WTC11 (cell line): ENCODE results near the gene CACUL1. TPM values are rescaled to one million over a fixed set of nuclear protein-coding genes. Genes with fewer than 3 reads are reported as not detected.

Experiments
- ATAC-seq: fragments of 200-7000 bp; cut with Tn5 transposase; 2 replicates; pipeline ENCODE4 v1.10.0; 2021; ENCODE audit warnings: mild to moderate bottlenecking, moderate library complexity
- CTCF ChIA-PET: fragments of 300-600 bp; sonication (Branson Sonifier 250); formaldehyde crosslinking; loops from one replicate; lab custom pipeline; 2021; ENCODE audit warnings: antibody characterized with exemption; lab: Charles Lee
- POLR2A ChIA-PET: fragments of 350-600 bp; sonication (Branson Sonifier 250); formaldehyde crosslinking; loops from one replicate; lab custom pipeline; 2021; ENCODE audit warnings: antibody characterized with exemption; lab: Charles Lee
- DNase-seq: peaks from one replicate; pipeline ENCODE4 v3.0.0; 2021; ENCODE audit warnings: low spot score
- H3K27ac Mint-ChIP-seq: 2 replicates; pipeline ENCODE4 v1.8.0; 2021; ENCODE audit warnings: mixed read lengths
- H3K27me3 Mint-ChIP-seq: 2 replicates; pipeline ENCODE4 v1.8.0; 2021; ENCODE audit warnings: low read depth, mild to moderate bottlenecking, moderate library complexity, mixed read lengths
- H3K36me3 Mint-ChIP-seq: 2 replicates; pipeline ENCODE4 v1.8.0; 2021; ENCODE audit warnings: mixed read lengths
- H3K4me1 Mint-ChIP-seq: 2 replicates; pipeline ENCODE4 v1.8.0; 2022; ENCODE audit warnings: mixed read lengths
- H3K4me3 Mint-ChIP-seq: 2 replicates; pipeline ENCODE4 v1.8.0; 2021; ENCODE audit warnings: mild to moderate bottlenecking, moderate library complexity, mixed read lengths
- H3K9me3 Mint-ChIP-seq: 2 replicates; pipeline ENCODE4 v1.8.0; 2021; ENCODE audit warnings: mixed read lengths
- ARID4B ChIP-seq: sonication (generic); formaldehyde crosslinking; IDR thresholded peaks from 2 replicates; pipeline ENCODE4 v1.8.0; 2023; ENCODE audit warnings: missing genetic modification reagents, mild to moderate bottlenecking, borderline replicate concordance
- E2F5 ChIP-seq: sonication (generic); formaldehyde crosslinking; IDR thresholded peaks from 2 replicates; pipeline ENCODE4 v1.8.1; 2022; ENCODE audit warnings: mild to moderate bottlenecking, moderate library complexity, missing genetic modification reagents
- ESRRA ChIP-seq: sonication (generic); formaldehyde crosslinking; IDR thresholded peaks from 2 replicates; pipeline ENCODE4 v1.8.1; 2022; ENCODE audit warnings: mild to moderate bottlenecking, missing genetic modification reagents, borderline replicate concordance
- FOXJ3 ChIP-seq: sonication (generic); formaldehyde crosslinking; IDR thresholded peaks from 2 replicates; pipeline ENCODE4 v1.9.0; 2021; ENCODE audit warnings: missing genetic modification reagents, mild to moderate bottlenecking, borderline replicate concordance
- FOXK1 ChIP-seq: sonication (generic); formaldehyde crosslinking; IDR thresholded peaks from 2 replicates; pipeline ENCODE4 v1.8.0; 2022; ENCODE audit warnings: mild to moderate bottlenecking, moderate library complexity, missing genetic modification reagents
- IRF2 ChIP-seq: sonication (generic); formaldehyde crosslinking; IDR thresholded peaks from 2 replicates; pipeline ENCODE4 v1.8.0; 2022; ENCODE audit warnings: low read depth, missing genetic modification reagents, borderline replicate concordance
- KAT7 ChIP-seq: sonication (generic); formaldehyde crosslinking; IDR thresholded peaks from 2 replicates; pipeline ENCODE4 v1.8.1; 2023; ENCODE audit warnings: missing genetic modification reagents, mild to moderate bottlenecking, borderline replicate concordance
- MLX ChIP-seq: sonication (generic); formaldehyde crosslinking; IDR thresholded peaks from 2 replicates; pipeline ENCODE4 v1.8.1; 2023; ENCODE audit warnings: mild to moderate bottlenecking, missing genetic modification reagents, moderate library complexity
- NFE2L1 ChIP-seq: sonication (generic); formaldehyde crosslinking; IDR thresholded peaks from 2 replicates; pipeline ENCODE4 v1.8.1; 2023; ENCODE audit warnings: missing genetic modification reagents
- TEAD1 ChIP-seq: sonication (generic); formaldehyde crosslinking; IDR thresholded peaks from 2 replicates; pipeline ENCODE4 v1.8.0; 2022; ENCODE audit warnings: mild to moderate bottlenecking, missing genetic modification reagents
- ZNF219 ChIP-seq: sonication (generic); formaldehyde crosslinking; IDR thresholded peaks from 2 replicates; pipeline ENCODE4 v1.8.0; 2023; ENCODE audit warnings: missing genetic modification reagents, mild to moderate bottlenecking, borderline replicate concordance
- ZNF263 ChIP-seq: sonication (generic); formaldehyde crosslinking; IDR thresholded peaks from 2 replicates; pipeline ENCODE4 v1.8.1; 2022; ENCODE audit warnings: low read depth, mild to moderate bottlenecking, moderate library complexity, missing genetic modification reagents
- ZNF317 ChIP-seq: sonication (generic); formaldehyde crosslinking; IDR thresholded peaks from 2 replicates; pipeline ENCODE4 v1.8.1; 2023; ENCODE audit warnings: low read depth, mild to moderate bottlenecking, moderate library complexity, missing genetic modification reagents, borderline replicate concordance
- ZNF396 ChIP-seq: fragments of 250-450 bp; sonication (Bioruptor Pico); IDR thresholded peaks from 2 replicates; pipeline ENCODE4 v1.8.0; 2021; ENCODE audit warnings: mild to moderate bottlenecking, moderate library complexity, borderline replicate concordance
- total RNA-seq: library from RNA; stranded (reverse); gene quantifications from 3 replicates; pipeline ENCODE4 v1.2.3, GENCODE V29; 2021
- TF ChIP-seq, protein P1 (sequence below): fragments of 250-450 bp; sonication (Bioruptor Pico); IDR thresholded peaks from 2 replicates; pipeline ENCODE4 v1.9.0; 2021; ENCODE audit warnings: moderate library complexity, mild to moderate bottlenecking, inconsistent platforms, borderline replicate concordance
- TF ChIP-seq, protein P2 (sequence below): sonication (generic); formaldehyde crosslinking; IDR thresholded peaks from 2 replicates; pipeline ENCODE4 v1.8.1; 2023; ENCODE audit warnings: mild to moderate bottlenecking, missing genetic modification reagents
- TF ChIP-seq, protein P3 (sequence below): fragments of 250-450 bp; sonication (Bioruptor Pico); IDR thresholded peaks from 2 replicates; pipeline ENCODE4 v2.1.2; 2022; ENCODE audit warnings: mild to moderate bottlenecking, moderate library complexity

The CACUL1 gene
- total RNA-seq, 1 experiment from 2014 or later: 41.5 TPM

DNA sequence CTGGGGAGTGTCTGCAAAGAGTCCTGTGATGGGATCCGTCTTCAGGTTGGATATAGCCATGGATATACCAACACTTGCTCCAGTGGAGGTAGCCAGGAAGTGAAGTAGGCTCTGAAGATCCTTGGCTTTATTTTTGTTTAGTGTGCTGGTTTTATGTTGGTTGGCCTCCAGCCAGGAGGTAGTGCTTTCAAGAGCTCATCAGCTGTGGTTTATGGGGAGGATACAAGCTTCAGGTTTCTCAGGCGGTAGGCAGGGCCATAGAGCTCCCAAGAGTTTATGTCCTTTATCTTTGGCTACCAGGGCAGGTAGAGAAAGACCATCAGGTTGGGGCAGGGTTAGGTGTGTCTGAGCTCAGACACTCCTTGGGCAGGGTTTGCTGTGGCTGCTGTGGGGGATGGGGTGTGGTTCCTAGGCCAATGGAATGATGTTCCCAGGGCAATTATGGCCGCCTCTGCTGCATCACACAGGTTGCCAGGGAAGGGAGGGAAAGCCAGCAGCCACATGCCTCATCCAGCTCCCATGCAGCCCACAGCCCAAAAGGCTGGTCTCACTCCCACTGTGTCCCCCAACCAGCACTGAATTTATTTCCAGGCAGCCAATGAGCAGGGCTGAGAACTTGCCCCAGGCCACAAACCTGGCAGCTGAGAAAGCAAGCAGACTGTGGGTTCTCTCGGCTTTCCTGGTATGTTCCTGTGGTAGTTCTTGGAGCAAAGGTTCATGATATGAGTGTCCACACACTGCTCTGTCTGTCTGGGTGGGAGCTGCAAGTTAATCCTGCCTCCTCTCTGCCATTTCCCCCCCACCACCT, 92.3 kb downstream of the CACUL1 start:
- Mint-ChIP-seq H3K36me3 (no peaks in the 10 kb centered on the region; the same call in 1 of the 2 replicates), H3K4me1 (peaks cover 2% of the 10 kb centered on the region; the same call in 1 of the 2 replicates)
- DNase-seq (no peak), ATAC-seq (no peak)
- no peak for TF ChIP-seq IRF2 (CRISPR knock-in tag)
- TF ChIP-seq ARID4B (CRISPR knock-in tag): no peak
- TF ChIP-seq ESRRA (CRISPR knock-in tag): no peak
- TF ChIP-seq, protein P1, sequence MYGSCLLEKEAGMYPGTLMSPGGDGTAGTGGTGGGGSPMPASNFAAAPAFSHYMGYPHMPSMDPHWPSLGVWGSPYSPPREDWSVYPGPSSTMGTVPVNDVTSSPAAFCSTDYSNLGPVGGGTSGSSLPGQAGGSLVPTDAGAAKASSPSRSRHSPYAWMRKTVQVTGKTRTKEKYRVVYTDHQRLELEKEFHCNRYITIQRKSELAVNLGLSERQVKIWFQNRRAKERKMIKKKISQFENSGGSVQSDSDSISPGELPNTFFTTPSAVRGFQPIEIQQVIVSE: no peak
- TF ChIP-seq, protein P2, sequence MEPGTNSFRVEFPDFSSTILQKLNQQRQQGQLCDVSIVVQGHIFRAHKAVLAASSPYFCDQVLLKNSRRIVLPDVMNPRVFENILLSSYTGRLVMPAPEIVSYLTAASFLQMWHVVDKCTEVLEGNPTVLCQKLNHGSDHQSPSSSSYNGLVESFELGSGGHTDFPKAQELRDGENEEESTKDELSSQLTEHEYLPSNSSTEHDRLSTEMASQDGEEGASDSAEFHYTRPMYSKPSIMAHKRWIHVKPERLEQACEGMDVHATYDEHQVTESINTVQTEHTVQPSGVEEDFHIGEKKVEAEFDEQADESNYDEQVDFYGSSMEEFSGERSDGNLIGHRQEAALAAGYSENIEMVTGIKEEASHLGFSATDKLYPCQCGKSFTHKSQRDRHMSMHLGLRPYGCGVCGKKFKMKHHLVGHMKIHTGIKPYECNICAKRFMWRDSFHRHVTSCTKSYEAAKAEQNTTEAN (CRISPR knock-in tag): no peak
- TF ChIP-seq E2F5 (CRISPR knock-in tag): no peak
- TF ChIP-seq, protein P3, sequence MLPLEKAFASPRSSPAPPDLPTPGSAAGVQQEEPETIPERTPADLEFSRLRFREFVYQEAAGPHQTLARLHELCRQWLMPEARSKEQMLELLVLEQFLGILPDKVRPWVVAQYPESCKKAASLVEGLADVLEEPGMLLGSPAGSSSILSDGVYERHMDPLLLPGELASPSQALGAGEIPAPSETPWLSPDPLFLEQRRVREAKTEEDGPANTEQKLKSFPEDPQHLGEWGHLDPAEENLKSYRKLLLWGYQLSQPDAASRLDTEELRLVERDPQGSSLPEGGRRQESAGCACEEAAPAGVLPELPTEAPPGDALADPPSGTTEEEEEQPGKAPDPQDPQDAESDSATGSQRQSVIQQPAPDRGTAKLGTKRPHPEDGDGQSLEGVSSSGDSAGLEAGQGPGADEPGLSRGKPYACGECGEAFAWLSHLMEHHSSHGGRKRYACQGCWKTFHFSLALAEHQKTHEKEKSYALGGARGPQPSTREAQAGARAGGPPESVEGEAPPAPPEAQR (CRISPR knock-in tag): no peak
- TF ChIP-seq FOXJ3 (CRISPR knock-in tag): no peak
- no peak for TF ChIP-seq ZNF263
- TF ChIP-seq TEAD1 (CRISPR knock-in tag): no peak
- TF ChIP-seq ZNF317: no peak
- TF ChIP-seq MLX: no peak
- no peak for TF ChIP-seq ZNF219
- no peak for TF ChIP-seq FOXK1
- no peak for TF ChIP-seq KAT7 (CRISPR knock-in tag)
- no peak for TF ChIP-seq NFE2L1 (CRISPR knock-in tag)
- TF ChIP-seq ZNF396: no peak
- TF ChIP-seq, all 79 proteins: peak for 0
- no peak overlapping the region for H3K4me3 Mint-ChIP-seq
- H3K27me3 Mint-ChIP-seq: peaks cover 19% of the 10 kb centered on the region
- peaks cover 33% of the 10 kb centered on the region for H3K9me3 Mint-ChIP-seq
- H3K27ac Mint-ChIP-seq: no peak overlapping the region
- CTCF ChIA-PET: no interaction called here
- POLR2A ChIA-PET: no interaction called here
